GM20000 (cell line): ENCODE data around the gene CAPSL.
"Not testable (repeated sequence)": the region's sequence is repeated elsewhere in the genome, so short reads cannot be mapped to it uniquely, and the experiment has no call there.

ENCODE experiments used
- DNase-seq: peaks from one replicate; pipeline ENCODE4 v3.0.0; 2012; ENCODE audit warnings: low spot score
- TF ChIP-seq, protein P1 (sequence below): IDR thresholded peaks from 2 replicates; pipeline ENCODE4 v1.5.1; 2012; ENCODE audit warnings: mild to moderate bottlenecking, control low read depth; ENCODE audit errors: extremely low read depth, missing control alignments

CAPSL gene

GRCh38 chr5:35938568-35939227 is at the start of gene CAPSL:
Gene CAPSL, minus strand, starts transcription at chr5:35938622. Its CDS starts 17,502 bp downstream, at chr5:35921120.
- TF ChIP-seq, protein P1, sequence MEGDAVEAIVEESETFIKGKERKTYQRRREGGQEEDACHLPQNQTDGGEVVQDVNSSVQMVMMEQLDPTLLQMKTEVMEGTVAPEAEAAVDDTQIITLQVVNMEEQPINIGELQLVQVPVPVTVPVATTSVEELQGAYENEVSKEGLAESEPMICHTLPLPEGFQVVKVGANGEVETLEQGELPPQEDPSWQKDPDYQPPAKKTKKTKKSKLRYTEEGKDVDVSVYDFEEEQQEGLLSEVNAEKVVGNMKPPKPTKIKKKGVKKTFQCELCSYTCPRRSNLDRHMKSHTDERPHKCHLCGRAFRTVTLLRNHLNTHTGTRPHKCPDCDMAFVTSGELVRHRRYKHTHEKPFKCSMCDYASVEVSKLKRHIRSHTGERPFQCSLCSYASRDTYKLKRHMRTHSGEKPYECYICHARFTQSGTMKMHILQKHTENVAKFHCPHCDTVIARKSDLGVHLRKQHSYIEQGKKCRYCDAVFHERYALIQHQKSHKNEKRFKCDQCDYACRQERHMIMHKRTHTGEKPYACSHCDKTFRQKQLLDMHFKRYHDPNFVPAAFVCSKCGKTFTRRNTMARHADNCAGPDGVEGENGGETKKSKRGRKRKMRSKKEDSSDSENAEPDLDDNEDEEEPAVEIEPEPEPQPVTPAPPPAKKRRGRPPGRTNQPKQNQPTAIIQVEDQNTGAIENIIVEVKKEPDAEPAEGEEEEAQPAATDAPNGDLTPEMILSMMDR, result no peak
- DNase-seq, result peak; percentile 10

DNA sequence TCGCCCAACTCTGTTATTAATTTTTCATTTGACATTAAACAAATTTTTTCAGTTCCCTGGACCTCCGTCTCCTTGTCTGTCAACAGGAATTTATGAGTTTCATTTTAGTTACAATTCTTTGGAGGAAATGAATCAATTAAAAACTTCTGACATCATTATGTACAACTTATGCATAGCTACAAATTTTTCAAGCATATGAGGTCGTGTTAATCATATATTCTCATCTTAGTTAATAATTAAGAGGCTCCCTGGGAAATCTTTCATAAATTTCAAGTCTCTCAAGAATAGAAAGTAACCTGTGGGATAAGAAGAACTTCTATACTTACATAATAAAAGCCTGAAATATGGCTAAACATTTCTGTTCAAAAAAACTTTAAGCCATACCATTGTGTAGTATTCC is 49.4 kb upstream of the CAPSL start:
- DNase-seq, result no peak
- TF ChIP-seq, protein P1, result no peak

- TF ChIP-seq, protein P1, result no peak
- no peak for DNase-seq
Measured at GRCh38 chr5:35979715-35980114, 41.3 kb upstream of the CAPSL start.

DNA sequence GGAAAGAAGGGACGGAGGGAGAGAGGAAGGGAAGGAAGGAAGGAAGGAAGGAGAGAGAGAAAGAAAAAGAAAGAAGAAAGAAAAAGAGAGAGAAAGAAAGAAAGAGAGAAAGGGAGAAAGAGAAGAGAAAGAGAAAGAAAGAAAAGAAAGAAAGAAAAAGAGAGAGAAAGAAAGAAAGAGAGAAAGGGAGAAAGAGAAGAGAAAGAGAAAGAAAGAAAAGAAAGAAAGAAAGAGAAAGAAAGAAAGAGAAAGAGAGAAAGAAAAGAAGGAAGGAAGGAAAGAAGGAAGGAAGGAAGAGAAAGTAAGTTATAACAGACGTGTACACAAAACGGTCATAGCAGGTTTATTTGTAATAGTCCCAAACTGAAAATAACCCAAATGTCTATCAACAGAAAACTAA is 38.4 kb upstream of the CAPSL start:
- DNase-seq, result not testable (repeated sequence)

GRCh38 chr5:35974570-35974969 is 36.1 kb upstream of the CAPSL start:
- DNase-seq, result no peak
- TF ChIP-seq, protein P1, result no peak

- TF ChIP-seq, protein P1, result no peak
- no peak for DNase-seq
Measured at GRCh38 chr5:35971878-35972210, 33.4 kb upstream of the CAPSL start.

DNA sequence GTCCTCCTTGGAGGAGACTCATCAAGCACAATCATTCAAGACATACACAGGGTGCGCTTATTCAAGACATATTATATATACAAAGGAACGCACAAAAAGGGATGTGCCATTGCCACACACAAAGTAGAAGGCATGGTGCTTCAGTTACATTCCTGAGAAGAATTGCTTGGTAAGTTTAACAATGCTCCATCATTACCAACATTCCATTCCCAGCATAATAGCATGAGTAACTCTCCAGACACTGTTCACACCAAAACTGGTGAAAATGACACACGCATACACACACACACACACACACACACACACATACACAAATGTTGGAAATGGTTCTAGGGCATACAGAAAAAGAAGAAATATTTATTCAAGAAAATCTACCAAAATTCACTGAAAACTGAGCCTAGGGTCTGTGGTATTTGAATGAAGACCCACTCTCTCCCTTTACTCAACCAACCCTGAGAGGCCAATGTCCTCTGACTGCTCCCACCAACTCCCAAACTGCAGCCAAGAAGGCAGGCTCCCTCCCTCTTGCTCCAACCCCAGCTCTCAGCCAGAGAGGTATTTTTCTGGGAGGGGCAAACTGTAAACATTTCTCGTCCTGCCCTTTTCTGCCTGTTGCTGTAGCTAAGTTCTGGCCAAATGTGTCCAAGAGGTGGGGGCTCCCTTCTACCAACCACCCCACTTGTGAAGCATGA is 32.9 kb upstream of the CAPSL start:
- DNase-seq, result no peak
- TF ChIP-seq, protein P1, result no peak

GRCh38 chr5:35963381-35963843 is 25.0 kb upstream of the CAPSL start:
- TF ChIP-seq, protein P1, result no peak

More at GRCh38 chr5:35963381-35963843, 25.0 kb upstream of the CAPSL start:
- no peak for DNase-seq
